Measurements from ENCODE around the gene SOBP. TPM values are rescaled to one million over a fixed set of nuclear protein-coding genes. Genes with fewer than 3 reads are reported as not detected.

Gene SOBP
- total RNA-seq, 2 donors from 2014 or later, result 10.3 to 11.1 TPM

- no peaks in the 10 kb centered on the region for H3K9me3 ChIP-seq
- ATAC-seq (ENCODE audit: insufficient number of reproducible peaks, low FRiP score, low read depth), result no peak
- no peaks in the 10 kb centered on the region for H3K4me1 ChIP-seq (ENCODE audit: control insufficient read depth in 1 of 2, low read depth in 2 of 2)
- TF ChIP-seq CTCF (IDR thresholded peaks at IDR 0.05), result no peak
- H3K27ac ChIP-seq, result no peak overlapping the region
- DNase-seq (ENCODE audit: low spot score), result no peak
- H3K4me3 ChIP-seq, result no peak overlapping the region
- no peaks in the 10 kb centered on the region for H3K27me3 ChIP-seq (replicated peaks; ENCODE audit: insufficient read depth)
- H3K36me3 ChIP-seq, result no peaks in the 10 kb centered on the region
Observed at GRCh38 chr6:107648983-107649382, 159.1 kb downstream of the SOBP start.

- DNase-seq (ENCODE audit: low spot score), result no peak
- Histone ChIP-seq H3K4me3 (no peak overlapping the region), H3K27me3 (replicated peaks; ENCODE audit: insufficient read depth) (no peaks in the 10 kb centered on the region), H3K36me3 (no peaks in the 10 kb centered on the region), H3K27ac (no peak overlapping the region), H3K4me1 (ENCODE audit: control insufficient read depth in 1 of 2, low read depth in 2 of 2) (no peaks in the 10 kb centered on the region), H3K9me3 (no peaks in the 10 kb centered on the region)
- no peak for ATAC-seq (ENCODE audit: insufficient number of reproducible peaks, low FRiP score, low read depth)
- no peak for TF ChIP-seq CTCF (IDR thresholded peaks at IDR 0.05)
Observed at GRCh38 chr6:107652526-107653182, 162.7 kb downstream of the SOBP start.

- H3K27me3 ChIP-seq (replicated peaks; ENCODE audit: insufficient read depth), result no peaks in the 10 kb centered on the region
- no peaks in the 10 kb centered on the region for H3K4me1 ChIP-seq (ENCODE audit: control insufficient read depth in 1 of 2, low read depth in 2 of 2)
- DNase-seq (ENCODE audit: low spot score) (no peak), ATAC-seq (ENCODE audit: insufficient number of reproducible peaks, low FRiP score, low read depth) (no peak)
- no peak for TF ChIP-seq CTCF (IDR thresholded peaks at IDR 0.05)
- no peak overlapping the region for H3K4me3 ChIP-seq
- H3K27ac ChIP-seq, result no peak overlapping the region
- no peaks in the 10 kb centered on the region for H3K9me3 ChIP-seq
- no peaks in the 10 kb centered on the region for H3K36me3 ChIP-seq
Observed at GRCh38 chr6:107653183-107653580, 163.3 kb downstream of the SOBP start.

GRCh38 chr6:107653861-107654394 lies 164.0 kb downstream of the SOBP start:
- no peak for DNase-seq (ENCODE audit: low spot score)
- Histone ChIP-seq H3K27me3 (replicated peaks; ENCODE audit: insufficient read depth) (no peaks in the 10 kb centered on the region), H3K4me3 (no peak overlapping the region), H3K4me1 (ENCODE audit: control insufficient read depth in 1 of 2, low read depth in 2 of 2) (no peaks in the 10 kb centered on the region), H3K36me3 (no peaks in the 10 kb centered on the region), H3K27ac (no peak overlapping the region), H3K9me3 (no peaks in the 10 kb centered on the region)
- no peak for TF ChIP-seq CTCF (IDR thresholded peaks at IDR 0.05)
- no peak for ATAC-seq (ENCODE audit: insufficient number of reproducible peaks, low FRiP score, low read depth)

GRCh38 chr6:107654764-107655163 lies 164.8 kb downstream of the SOBP start:
- DNase-seq (ENCODE audit: low spot score), result no peak
- H3K27me3 ChIP-seq (replicated peaks; ENCODE audit: insufficient read depth), result no peaks in the 10 kb centered on the region
- no peak overlapping the region for H3K27ac ChIP-seq
- TF ChIP-seq CTCF (IDR thresholded peaks at IDR 0.05), result no peak
- H3K9me3 ChIP-seq, result no peaks in the 10 kb centered on the region
- H3K4me3 ChIP-seq, result no peak overlapping the region
- no peak for ATAC-seq (ENCODE audit: insufficient number of reproducible peaks, low FRiP score, low read depth)
- H3K36me3 ChIP-seq, result no peaks in the 10 kb centered on the region
- H3K4me1 ChIP-seq (ENCODE audit: control insufficient read depth in 1 of 2, low read depth in 2 of 2), result no peaks in the 10 kb centered on the region
